Tongue (tissue), 2 donors: ENCODE measurements around the gene EIF4A2. TPM values are rescaled to one million over a fixed set of nuclear protein-coding genes. Genes with fewer than 3 reads are reported as not detected.
A peak's percentile ranks its signal among the peaks of the same experiment; 100 is the strongest.
"Not testable (repeated sequence)": the region's sequence is repeated elsewhere in the genome, so short reads cannot be mapped to it uniquely, and the experiment has no call there.

Source experiments
- DNase-seq: peaks from one replicate; pipeline ENCODE4 v3.0.0-alpha.2; 2015
- total RNA-seq: library from RNA; depleted of rRNA; stranded (reverse); fragments of >200 nt; gene quantifications from one replicate; pipeline ENCODE4 v1.2.3, GENCODE V29; 2014

The EIF4A2 gene
- total RNA-seq, 1 donor from 2014 or later = 863 TPM

DNA sequence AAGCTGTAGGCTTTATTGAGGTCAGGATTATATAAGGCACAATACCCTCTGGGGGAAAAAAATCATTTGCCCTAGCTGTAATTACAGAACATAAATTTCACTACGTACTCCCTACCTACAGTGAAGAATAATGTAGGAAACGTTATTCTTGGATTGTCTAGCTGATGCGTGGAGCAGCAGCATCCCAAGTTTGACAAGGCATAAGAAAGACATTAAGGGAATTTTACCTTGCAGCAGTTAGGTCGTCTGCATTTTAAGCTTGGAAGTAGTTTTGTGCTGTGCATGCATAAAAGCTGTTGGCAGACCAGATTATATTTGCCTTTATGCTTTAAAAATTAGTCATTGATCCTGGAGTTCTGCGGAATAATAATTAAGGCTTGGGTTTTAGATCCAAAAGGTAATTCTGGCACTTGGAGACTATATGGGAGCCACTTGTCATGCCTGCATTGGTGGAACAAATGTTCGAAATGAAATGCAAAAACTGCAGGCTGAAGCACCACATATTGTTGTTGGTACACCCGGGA lies 2.2 kb downstream of the EIF4A2 start:
- no peak for DNase-seq

- DNase-seq = no peak
Observed at GRCh38 chr3:186786922-186787321, 3.5 kb downstream of the EIF4A2 start.

DNA sequence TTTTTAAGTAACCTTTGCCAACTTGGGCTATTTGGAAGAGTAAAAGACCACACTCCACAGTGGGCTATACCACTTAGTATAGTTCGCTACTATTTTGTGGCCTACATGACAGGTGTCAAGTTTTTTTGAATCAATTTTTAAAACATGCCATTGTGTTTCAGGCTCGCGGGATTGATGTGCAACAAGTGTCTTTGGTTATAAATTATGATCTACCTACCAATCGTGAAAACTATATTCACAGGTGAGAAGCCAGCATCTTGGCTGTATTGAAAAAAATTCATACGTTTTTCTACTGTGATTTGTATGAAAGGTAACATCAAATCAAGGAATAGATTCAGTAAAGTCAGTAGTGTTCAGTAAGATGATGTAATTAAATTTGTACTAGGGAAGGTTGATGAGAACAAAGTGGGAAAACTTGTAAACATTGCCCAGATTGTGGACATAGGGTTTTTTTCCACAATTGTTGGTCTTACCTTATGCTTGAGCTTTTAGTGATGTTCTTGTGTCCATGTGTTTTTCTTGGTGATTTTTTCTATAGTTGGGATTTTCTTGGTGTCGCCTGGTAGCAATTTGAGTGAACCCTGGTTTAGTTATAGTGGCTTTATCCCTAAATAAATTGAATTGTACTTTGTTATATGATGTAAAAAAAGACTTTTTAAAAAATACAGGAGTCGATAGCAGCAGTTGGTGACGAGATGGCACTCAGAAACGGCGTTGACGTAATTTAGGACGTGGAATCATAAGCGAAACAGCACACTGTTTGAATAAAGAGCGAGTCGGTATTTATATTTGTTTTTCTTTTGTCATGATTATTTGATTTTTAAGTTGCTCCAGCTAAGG lies 4.5 kb downstream of the EIF4A2 start:
- no peak for DNase-seq

- no peak for DNase-seq
Observed at GRCh38 chr3:186788482-186789370, 5.3 kb downstream of the EIF4A2 start.

DNA sequence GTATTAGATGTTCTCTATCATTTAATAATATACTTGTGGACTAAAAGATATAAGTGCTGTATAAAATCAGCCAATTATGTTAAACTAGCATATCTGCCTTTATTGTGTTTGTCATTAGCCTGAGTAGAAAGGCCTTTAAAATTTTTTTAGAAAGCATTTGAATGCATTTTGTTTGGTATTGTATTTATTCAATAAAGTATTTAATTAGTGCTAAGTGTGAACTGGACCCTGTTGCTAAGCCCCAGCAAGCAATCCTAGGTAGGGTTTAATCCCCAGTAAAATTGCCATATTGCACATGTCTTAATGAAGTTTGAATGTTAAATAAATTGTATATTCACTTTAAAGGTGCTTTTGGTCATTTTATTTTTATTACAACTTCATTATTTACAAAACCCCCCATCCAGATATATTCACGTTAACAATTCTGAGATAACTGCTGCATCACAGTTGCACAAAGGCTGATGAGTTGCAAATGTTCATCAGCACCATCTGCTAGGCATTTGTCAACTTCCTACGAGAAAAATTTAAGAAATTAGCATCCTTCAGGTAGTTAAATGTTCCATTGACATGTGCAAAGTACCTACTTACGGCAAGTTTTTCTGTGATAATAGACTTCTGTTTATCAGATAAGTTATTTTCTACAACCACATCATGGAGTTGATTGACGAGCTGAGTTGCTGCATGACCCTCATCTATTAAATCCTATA lies 6.3 kb downstream of the EIF4A2 start:
- no peak for DNase-seq

GRCh38 chr3:186790261-186790981 lies 7.0 kb downstream of the EIF4A2 start:
- no peak for DNase-seq

DNA sequence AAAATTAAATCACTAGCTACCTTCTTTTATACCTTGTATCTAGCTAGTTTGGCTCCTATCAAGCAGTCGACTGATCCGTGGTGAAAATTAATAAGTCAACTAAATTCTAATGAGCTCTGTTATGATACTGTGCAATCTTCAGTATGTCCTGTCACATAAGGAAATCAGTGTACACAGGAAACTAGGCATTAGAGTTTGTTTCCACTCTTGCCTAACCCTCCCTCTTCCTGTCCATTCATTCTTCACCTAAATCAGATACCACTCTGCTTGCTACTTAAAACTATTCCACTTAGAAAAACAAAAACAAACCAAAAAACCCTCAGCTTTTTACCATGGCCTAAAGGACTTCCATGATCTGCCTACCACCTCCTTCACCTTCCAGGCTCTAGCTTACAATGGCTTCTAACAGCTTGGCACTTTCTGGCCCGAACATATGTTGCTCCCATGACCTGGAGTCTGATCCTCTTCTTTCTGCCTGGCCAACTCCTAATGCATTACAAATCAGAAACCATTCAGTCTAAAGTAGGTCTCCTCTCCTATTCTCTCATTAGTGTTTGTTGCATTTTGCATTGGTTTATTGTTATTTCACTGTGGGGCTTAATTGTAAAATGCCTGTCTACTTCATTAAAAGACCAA lies 15.0 kb downstream of the EIF4A2 start:
- DNase-seq = no peak

- DNase-seq = no peak
Observed at GRCh38 chr3:186800285-186800684, 16.9 kb downstream of the EIF4A2 start.

- no peak for DNase-seq
Observed at GRCh38 chr3:186802701-186803100, 19.3 kb downstream of the EIF4A2 start.

DNA sequence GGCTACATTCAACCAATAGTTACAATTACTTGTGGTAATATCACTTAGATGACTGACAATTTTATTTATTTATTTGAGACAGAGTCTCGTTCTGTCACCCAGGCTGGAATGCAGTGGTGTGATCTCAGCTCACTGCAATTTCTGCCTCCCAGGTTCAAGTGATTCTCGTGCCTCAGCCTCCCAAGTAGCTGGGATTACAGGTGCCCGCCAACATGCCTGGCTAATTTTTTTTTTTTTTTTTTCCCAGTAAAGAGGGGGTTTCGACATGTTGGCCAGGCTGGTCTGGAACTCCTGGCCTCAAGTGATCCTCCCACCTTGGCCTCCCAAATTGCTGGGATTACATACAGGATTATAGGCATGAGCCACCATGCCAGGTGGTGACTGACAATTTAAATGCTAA lies 20.1 kb downstream of the EIF4A2 start:
- DNase-seq = not testable (repeated sequence)

DNA sequence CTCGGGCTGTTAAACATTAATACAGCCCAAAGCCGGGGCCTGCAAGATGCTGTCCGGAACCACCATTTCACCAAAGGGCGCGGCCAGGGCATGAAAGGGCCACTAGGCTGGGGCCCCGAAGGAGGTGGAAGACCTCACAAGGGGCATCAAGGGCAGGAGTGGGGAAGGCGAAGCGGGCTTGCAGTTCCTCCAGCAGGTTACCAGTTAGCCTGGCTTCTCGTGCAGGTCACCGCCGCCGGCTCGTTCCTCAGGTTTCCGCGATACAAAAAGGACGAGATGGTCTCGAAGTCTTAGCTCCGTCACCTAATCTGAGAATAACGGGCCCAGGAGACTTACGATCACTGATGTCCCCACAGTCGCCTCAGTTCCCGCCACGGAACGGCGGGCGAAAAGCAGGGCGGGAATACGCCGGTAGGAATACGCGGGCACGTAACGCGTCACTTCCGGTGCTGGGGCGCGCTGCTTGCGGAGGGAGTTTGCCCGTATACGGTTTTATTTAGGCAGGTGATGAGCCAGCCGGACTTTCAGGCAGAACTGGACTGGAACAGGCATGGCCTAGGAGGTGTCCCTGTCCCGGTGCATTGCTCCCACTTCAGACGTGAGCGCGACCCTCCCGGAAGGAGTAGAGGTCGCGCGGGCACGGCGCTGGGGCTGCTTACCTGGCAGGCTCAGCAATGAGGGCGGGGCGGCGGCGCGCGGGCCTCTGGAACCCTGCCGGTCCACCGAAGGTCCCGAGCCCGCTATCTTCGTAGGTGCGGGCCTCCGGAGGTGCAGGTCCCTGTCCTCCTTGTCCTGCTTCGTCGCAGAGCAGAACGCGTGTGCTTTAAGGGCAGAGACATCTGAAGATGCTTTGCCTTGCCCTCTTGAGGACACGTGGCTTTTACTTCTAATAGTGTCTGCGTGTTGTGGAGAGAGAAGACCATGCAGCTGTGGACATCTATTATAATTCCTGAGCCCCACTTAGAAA lies 23.0 kb downstream of the EIF4A2 start, which contains the start of gene RFC4:
TSS of gene RFC4 (minus strand) at position 394 of the 967 bp plus-strand sequence. CDS start 1,769 bp downstream, outside the sequence.
- DNase-seq = peak; percentile 92

DNA sequence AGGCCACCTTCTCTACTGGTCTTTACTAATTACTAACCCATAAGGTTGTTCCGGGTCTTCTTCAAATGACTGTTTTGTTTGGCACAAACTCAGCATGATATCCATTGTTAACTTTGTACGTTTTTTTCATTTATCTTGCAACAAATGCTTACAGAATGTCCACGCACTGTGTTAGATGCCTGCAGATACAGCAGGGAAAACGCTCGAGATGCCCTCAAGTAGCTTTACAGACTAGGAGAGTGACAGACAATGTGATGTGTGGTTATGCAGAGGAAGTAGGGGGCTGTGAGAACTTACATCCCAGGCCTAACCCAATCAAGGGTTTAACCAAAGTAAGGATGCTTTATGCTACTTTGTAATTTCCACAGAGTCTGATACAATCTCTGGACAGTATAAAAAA lies 23.9 kb downstream of the EIF4A2 start:
- no peak for DNase-seq

- no peak for DNase-seq
Observed at GRCh38 chr3:186810336-186810996, 27.1 kb downstream of the EIF4A2 start.

DNA sequence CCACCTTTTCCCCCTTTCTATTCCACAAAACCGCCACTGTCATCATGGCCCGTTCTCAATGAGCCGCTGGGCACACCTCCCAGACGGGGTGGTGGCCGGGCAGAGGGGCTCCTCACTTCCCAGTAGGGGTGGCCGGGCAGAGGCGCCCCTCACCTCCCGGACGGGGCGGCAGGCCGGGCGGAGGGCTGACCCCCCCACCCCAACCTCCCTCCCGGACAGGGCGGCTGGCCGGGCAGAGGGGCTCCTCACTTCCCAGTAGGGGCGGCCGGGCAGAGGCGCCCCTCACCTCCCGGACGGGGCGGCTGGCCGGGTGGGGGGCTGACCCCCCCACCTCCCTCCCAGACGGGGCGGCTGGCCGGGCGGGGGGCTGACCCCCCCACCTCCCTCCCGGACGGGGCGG lies 27.9 kb downstream of the EIF4A2 start:
- not testable (repeated sequence) for DNase-seq

DNA sequence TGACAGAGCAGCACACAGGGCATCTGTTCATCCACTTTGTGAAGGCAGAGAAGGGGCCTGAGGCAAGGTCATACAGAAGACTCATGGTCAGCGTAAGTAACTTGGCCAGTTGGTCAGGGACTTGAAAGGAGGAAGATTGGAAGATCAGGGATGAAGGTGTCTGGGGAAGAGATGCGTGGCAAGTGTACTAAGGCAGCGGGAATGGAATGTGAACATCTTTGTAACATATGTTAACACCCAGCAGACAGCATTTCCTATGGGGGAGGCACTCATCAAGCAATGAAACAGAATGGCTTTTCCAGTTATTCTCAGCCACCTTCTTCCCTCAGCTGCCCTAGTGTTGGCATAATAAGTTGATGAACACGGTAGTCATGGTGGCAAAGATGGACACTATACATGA lies 30.7 kb downstream of the EIF4A2 start:
- no peak for DNase-seq

GRCh38 chr3:186815435-186815834 lies 32.1 kb downstream of the EIF4A2 start:
- no peak for DNase-seq

GRCh38 chr3:186818516-186818915 lies 35.1 kb downstream of the EIF4A2 start:
- no peak for DNase-seq

DNA sequence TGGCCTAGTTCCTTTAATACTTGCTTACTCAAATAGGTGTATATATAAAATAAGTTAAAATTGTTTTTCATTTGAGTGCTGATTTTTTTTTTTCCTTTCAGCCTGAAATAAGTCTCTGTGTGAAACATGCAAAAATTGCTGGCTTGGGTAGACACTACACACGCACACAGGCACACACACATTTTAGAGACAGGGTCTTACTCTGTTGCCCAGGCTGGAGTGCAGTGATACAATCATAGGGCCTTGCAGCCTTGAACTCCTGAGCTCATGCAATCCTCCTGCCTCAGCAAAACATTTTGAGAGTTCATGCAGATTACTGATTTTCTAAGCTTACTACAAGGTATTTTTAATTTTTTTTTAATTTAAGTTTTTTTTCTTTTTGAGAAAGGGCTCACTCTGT lies 35.6 kb downstream of the EIF4A2 start:
- DNase-seq = no peak
